GM19397 (cell line): ENCODE data around the gene CLPSL1.

Experiments
- ATAC-seq: cut with Tn5 transposase; IDR thresholded peaks from one replicate; pipeline ENCODE4 v1.9.1; 2021; ENCODE audit warnings: mild to moderate bottlenecking, moderate library complexity; ENCODE audit not compliant: unreplicated experiment

Gene CLPSL1

GRCh38 chr6:35757456-35758123 lies 23.2 kb upstream of the CLPSL1 start:
- ATAC-seq = no peak

DNA sequence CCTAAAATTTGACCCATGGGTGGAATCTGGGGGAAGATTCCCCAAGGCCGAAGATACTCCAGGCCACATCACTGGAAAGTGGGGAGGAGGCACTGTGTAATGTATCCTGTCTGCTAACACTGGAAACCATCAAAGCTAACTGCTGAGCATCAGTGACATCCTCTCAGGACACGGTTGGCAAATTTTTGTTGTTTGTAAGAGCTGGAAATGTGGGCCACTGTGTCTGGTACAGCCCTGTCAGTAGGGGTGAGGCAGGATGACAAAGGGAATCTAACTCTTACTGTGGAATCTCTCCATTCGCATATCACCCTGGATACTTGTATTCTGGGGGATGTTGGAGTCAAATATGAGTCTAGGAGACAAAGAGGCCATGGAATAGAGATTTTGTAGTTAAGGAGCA lies 21.4 kb upstream of the CLPSL1 start:
- ATAC-seq = no peak

- ATAC-seq = no peak
Observed at GRCh38 chr6:35765739-35766138, 15.1 kb upstream of the CLPSL1 start.

GRCh38 chr6:35769211-35769610 lies 11.6 kb upstream of the CLPSL1 start:
- ATAC-seq = no peak

- no peak for ATAC-seq
Observed at GRCh38 chr6:35771343-35771627, 9.5 kb upstream of the CLPSL1 start.

DNA sequence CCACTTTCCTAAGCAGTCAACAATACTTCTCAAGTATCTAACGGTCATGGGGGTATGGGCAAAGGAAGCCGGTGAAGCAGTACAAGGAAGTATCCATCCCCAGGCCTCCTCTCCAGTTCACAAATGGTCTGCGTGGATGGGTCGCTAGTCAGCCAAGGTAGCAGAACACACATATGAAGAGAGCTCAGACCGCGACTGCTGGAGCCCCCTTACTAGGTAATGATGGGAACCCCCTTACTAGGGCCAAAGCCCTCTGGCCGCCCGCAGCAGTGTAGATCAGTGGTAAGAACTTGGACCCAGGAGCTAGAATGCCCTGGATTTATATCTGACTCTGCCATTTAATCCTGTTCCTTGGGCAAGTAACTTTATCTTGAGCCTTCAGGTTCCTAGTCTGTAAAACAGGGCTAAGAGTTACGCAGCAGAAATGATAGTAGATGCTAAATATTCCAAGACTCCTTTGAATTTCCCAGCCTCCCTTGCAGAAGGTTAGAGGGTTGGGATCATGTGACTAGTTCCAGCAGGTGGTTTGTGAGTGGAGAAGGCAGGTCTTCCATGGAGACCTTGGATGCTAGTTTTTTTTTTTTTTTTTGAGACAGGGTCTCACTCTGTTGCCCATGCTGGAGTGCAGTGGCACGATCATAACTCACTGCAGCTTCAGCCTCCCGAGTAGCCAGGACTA lies 6.6 kb upstream of the CLPSL1 start:
- ATAC-seq = no peak

DNA sequence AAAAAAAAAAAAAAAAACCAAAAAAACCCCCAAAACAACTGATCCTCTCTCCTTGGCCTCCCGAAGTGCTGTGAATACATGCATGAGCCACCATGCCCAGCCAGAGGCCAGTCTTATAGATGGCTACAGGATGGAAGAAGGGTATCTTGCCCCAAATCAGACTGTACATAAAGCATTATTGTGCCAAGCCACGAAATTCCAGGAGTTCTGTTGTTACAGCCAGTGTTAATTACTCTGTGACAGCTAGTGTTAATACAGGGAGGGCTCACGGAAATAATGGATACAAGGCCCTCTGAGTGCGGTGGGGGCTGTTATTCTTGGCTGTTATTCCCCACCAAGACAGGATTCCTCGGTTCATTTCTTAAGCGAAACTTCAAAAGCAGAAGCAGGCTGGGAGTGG lies 5.8 kb upstream of the CLPSL1 start:
- no peak for ATAC-seq

GRCh38 chr6:35776364-35777215 lies 4.2 kb upstream of the CLPSL1 start, which contains the start of gene CLPSL2:
Gene CLPSL2 (plus strand): TSS chr6:35776598. CDS start chr6:35776619, 21 bp downstream.
- no peak for ATAC-seq

GRCh38 chr6:35777356-35778102 lies 3.3 kb upstream of the CLPSL1 start:
- ATAC-seq = no peak

- no peak for ATAC-seq
Observed at GRCh38 chr6:35778437-35778836, 2.4 kb upstream of the CLPSL1 start.

DNA sequence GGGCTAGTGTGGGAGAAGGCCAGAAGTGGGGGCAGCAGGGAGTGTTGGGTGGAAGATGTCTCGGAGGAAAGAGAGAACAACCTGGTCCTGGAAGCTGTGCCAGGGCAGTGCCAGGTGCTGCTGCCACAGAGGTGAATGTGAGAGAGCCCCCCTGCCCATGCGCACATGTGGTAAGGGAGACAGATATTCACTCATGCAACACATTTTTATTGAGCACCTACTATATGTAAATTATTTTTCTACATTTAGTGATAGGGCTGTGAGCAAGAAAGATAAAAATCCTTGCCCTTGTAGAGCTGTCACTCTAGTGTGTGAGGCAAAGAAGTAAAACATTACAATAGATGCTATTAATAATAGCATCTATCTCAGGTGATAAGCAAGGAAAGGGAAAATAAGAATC lies 471 bp downstream of the CLPSL1 start:
- ATAC-seq = no peak

DNA sequence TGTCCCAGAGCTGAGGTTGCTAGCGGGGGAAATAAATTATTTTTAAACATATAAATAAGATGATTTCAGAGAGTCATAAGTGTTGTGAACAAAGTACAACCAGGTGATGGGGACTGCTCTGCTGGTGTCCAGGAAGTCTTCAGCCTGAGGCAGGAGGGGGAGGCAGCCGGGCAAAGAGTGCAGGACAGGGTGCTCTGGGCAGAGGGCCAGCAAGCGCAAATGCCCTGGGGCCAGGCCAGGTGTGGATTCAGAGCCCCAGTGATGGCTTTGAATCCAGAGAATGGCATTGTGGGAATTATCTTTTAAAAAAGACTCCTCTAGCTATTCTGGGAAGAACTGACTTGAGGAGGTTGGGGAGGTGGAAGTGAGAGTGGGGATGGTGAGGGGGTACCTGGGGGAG lies 1.6 kb downstream of the CLPSL1 start:
- ATAC-seq = no peak

DNA sequence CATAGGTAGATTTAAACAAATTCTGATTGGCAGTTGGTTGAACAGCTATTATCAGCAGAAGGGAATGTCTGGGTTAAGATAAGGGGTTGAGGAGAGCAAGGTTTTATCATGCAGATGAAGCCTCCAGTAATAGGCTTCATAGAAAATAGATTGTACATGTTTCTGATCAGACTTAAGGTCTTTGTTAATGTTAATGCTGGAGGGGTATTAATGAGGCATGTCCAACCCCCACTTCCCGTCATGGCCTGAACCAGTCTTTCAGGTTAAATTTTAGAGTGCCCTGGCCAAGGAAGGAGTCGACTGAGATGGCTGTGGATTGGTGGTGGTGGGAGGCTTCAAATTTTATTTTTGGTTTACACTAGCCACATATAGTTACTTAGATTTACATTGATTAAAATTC lies 3.4 kb downstream of the CLPSL1 start:
- no peak for ATAC-seq

DNA sequence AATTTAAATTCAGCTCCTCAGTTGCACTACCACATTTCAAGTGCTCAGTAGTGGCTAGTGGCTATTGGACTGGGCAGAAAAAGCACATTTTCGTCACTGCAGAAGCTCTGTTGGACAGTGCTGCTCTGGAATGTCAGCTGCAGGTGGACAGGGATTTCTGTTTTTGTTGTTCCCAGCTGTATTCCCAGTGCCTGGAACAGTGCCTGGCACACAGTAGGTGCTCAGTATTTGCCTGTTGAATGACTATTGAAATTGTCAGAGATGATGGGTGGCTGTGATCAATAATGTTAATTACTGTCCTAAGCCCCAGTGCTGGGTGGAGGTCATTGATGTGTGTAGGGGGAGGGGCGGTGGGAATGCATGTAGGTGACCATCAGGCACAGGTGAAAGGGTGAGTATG lies 5.5 kb downstream of the CLPSL1 start:
- no peak for ATAC-seq

- ATAC-seq = no peak
Observed at GRCh38 chr6:35786810-35787209, 6.0 kb downstream of the CLPSL1 start.

- ATAC-seq = no peak
Observed at GRCh38 chr6:35787266-35788218, 6.7 kb downstream of the CLPSL1 start.

GRCh38 chr6:35788423-35788982 lies 7.7 kb downstream of the CLPSL1 start:
- no peak for ATAC-seq

GRCh38 chr6:35790683-35791082 lies 9.9 kb downstream of the CLPSL1 start:
- ATAC-seq = no peak

GRCh38 chr6:35794536-35795452 lies 14.0 kb downstream of the CLPSL1 start:
- ATAC-seq = no peak
